ENCODE measurements around the gene MT1A. TPM values are rescaled to one million over a fixed set of nuclear protein-coding genes. Genes with fewer than 3 reads are reported as not detected.

Gene MT1A
- total and polyA plus RNA-seq, 10 of the 15 experiments (the other 5 are each of a cell fraction or from before 2014, with no cell fraction given) = not detected

GRCh38 chr16:56640076-56640475, 1.6 kb downstream of the MT1A start:
- Histone ChIP-seq H3K4me2 (ENCODE audit: control insufficient read depth, insufficient read depth) (no peak overlapping the region), H3K36me3 (ENCODE audit: control insufficient read depth in 2 of 2, insufficient read depth in 2 of 2, low read length in 1 of 2) (no peaks in the 10 kb centered on the region), H3K27me3 (replicated peaks in 1 of 2; ENCODE audit: control insufficient read depth in 2 of 2, insufficient read depth in 2 of 2, low read length in 1 of 2) (peaks cover 20 to 22% of the 10 kb centered on the region in 2 experiments), H3K4me1 (ENCODE audit: control insufficient read depth, insufficient read depth, low read length) (no peaks in the 10 kb centered on the region), H3K9ac (ENCODE audit: control insufficient read depth, insufficient read depth, low read length) (no peak overlapping the region), H3K4me3 (no peak overlapping the region), H2AFZ (ENCODE audit: control insufficient read depth, low read depth, low read length) (no peak overlapping the region), H3K27ac (ENCODE audit: control insufficient read depth, insufficient read depth) (no peak overlapping the region), H4K20me1 (ENCODE audit: control insufficient read depth, insufficient read depth) (no peaks in the 10 kb centered on the region), H3K79me2 (ENCODE audit: control insufficient read depth, insufficient read depth, low read length) (no peaks in the 10 kb centered on the region), H3K9me3 (replicated peaks; ENCODE audit: control insufficient read depth, insufficient read depth, low read length) (no peaks in the 10 kb centered on the region)
- WGBS (ENCODE audit: insufficient coverage, insufficient replicate concordance, low lambda C conversion rate, missing lambda C conversion rate) = 22% methylated on average over 1 of the region's 1 CpG
- in situ Hi-C loops (cut with MboI) (no loop called here), intact Hi-C loops (cut with micrococcal nuclease; ENCODE audit: unreplicated experiment) (no loop called here)
- no TSS peak for BruUV-seq (replicated peaks)
- FAIRE-seq = no peak
- DNase-seq (ENCODE audit: low read depth, low spot score) = no peak
- SMC1A ChIA-PET (ENCODE audit: uncharacterized antibody, unreplicated experiment) = no interaction called here
- POLR2A ChIA-PET = interaction anchor here (1.1 kb wide), 1 partner anchor 392 kb away, joined by 3 read pairs; no protein-coding TSS in a partner anchor
- CTCF ChIA-PET = interaction anchor here (0.6 to 1.1 kb wide), 2 partner anchors 62 to 214 kb away, joined by 3 read pairs; no protein-coding TSS in a partner anchor
- RAD21 ChIA-PET (ENCODE audit: unreplicated experiment) = no interaction called here
- TF ChIP-seq SUPT20H (IDR thresholded peaks at IDR 0.05; ENCODE audit: borderline replicate concordance, control insufficient read depth, low read depth, low read length) (no peak), ZBTB33 (IDR thresholded peaks at IDR 0.05) (no peak), LARP7 (IDR thresholded peaks at IDR 0.05) (no peak), CTCF (IDR thresholded peaks at IDR 0.05 in 2 of 3, conservative IDR thresholded peaks at IDR 0.05 in 1 of 3; ENCODE audit: control insufficient read depth in 2 of 3, extremely low read depth in 1 of 3, insufficient read depth in 1 of 3, low read depth in 3 of 3, low read length in 3 of 3) (no peak), ZZZ3 (IDR thresholded peaks at IDR 0.05; ENCODE audit: control insufficient read depth, insufficient read length, low read depth) (no peak), USF1 (IDR thresholded peaks at IDR 0.05; ENCODE audit: borderline replicate concordance, extremely low read length, insufficient read depth, low read depth, low read length) (no peak), RFX5 (IDR thresholded peaks at IDR 0.05; ENCODE audit: low read depth, low read length) (no peak), NR2F1 (conservative IDR thresholded peaks at IDR 0.05) (no peak), RUNX3 (IDR thresholded peaks at IDR 0.05; ENCODE audit: low read length) (no peak)
- TF ChIP-seq, protein P1, sequence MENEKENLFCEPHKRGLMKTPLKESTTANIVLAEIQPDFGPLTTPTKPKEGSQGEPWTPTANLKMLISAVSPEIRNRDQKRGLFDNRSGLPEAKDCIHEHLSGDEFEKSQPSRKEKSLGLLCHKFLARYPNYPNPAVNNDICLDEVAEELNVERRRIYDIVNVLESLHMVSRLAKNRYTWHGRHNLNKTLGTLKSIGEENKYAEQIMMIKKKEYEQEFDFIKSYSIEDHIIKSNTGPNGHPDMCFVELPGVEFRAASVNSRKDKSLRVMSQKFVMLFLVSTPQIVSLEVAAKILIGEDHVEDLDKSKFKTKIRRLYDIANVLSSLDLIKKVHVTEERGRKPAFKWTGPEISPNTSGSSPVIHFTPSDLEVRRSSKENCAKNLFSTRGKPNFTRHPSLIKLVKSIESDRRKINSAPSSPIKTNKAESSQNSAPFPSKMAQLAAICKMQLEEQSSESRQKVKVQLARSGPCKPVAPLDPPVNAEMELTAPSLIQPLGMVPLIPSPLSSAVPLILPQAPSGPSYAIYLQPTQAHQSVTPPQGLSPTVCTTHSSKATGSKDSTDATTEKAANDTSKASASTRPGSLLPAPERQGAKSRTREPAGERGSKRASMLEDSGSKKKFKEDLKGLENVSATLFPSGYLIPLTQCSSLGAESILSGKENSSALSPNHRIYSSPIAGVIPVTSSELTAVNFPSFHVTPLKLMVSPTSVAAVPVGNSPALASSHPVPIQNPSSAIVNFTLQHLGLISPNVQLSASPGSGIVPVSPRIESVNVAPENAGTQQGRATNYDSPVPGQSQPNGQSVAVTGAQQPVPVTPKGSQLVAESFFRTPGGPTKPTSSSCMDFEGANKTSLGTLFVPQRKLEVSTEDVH (IDR thresholded peaks at IDR 0.05; ENCODE audit: low read depth, partially characterized antibody) = no peak
- TF ChIP-seq, protein P2, sequence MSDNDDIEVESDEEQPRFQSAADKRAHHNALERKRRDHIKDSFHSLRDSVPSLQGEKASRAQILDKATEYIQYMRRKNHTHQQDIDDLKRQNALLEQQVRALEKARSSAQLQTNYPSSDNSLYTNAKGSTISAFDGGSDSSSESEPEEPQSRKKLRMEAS (IDR thresholded peaks at IDR 0.05; ENCODE audit: low read depth, low read length) = no peak
- TF ChIP-seq, protein P3, sequence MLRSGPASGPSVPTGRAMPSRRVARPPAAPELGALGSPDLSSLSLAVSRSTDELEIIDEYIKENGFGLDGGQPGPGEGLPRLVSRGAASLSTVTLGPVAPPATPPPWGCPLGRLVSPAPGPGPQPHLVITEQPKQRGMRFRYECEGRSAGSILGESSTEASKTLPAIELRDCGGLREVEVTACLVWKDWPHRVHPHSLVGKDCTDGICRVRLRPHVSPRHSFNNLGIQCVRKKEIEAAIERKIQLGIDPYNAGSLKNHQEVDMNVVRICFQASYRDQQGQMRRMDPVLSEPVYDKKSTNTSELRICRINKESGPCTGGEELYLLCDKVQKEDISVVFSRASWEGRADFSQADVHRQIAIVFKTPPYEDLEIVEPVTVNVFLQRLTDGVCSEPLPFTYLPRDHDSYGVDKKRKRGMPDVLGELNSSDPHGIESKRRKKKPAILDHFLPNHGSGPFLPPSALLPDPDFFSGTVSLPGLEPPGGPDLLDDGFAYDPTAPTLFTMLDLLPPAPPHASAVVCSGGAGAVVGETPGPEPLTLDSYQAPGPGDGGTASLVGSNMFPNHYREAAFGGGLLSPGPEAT (IDR thresholded peaks at IDR 0.05; ENCODE audit: low read depth) = no peak
- ATAC-seq = no peak

Measured in GM12878 (cell line).